Measurements from ENCODE around the gene PDXK.

The PDXK gene

DNA sequence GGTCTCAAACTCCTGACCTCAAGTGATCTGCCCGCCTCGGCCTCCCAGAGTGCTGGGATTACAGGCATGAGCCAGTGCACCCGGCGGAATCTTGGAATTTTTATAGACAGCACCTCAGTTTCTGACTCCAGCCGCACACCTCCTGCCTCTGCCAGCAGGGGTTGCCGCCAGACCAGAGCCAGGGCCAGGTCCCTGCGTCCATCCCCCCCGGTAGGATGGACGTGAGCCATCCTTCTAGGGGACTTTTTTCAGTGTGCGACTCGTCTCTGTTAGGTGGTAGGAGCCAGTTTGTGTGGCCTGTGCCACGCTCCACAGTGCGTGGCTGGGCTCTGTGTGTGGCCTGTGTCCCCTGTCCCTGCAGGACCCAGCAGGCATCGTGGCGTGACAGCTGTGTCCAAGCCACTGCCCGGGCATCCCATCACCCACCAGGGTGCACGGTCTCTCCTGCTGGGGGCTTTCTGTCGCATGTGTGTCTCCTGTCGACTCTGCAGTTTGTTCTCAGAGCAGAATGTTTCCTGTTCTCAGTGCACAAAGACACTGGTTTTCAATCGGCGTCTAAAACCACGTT lies 41.5 kb downstream of the PDXK start:
- DNase-seq (ENCODE audit: extremely low spot score): no peak
- TF ChIP-seq, protein P1, sequence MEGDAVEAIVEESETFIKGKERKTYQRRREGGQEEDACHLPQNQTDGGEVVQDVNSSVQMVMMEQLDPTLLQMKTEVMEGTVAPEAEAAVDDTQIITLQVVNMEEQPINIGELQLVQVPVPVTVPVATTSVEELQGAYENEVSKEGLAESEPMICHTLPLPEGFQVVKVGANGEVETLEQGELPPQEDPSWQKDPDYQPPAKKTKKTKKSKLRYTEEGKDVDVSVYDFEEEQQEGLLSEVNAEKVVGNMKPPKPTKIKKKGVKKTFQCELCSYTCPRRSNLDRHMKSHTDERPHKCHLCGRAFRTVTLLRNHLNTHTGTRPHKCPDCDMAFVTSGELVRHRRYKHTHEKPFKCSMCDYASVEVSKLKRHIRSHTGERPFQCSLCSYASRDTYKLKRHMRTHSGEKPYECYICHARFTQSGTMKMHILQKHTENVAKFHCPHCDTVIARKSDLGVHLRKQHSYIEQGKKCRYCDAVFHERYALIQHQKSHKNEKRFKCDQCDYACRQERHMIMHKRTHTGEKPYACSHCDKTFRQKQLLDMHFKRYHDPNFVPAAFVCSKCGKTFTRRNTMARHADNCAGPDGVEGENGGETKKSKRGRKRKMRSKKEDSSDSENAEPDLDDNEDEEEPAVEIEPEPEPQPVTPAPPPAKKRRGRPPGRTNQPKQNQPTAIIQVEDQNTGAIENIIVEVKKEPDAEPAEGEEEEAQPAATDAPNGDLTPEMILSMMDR (IDR thresholded peaks at IDR 0.05; ENCODE audit: control extremely low read depth, extremely low read depth, low read depth, missing control alignments): no peak
- CTCF ChIA-PET: no interaction called here
- POLR2A ChIA-PET: no interaction called here

DNA sequence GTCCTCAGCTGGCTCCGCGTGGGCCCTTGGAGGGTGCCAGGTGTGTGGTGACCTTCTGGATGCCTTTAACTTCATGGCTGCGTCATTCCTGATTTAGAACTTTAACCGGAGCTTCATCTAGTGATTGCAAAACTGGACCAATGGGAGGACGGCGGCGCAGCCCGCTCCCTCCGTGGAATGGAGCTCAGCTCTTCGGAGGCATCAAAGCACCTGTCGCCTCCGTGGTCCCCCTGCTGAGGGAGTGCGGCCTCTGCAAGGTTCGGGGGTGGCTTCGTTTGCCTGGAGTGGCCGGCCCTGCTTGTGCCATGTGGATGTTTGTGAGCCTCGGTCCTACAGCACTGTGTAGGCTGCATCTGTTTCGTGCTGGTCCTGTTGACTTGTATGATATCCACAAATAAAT lies 43.0 kb downstream of the PDXK start:
- TF ChIP-seq, protein P1 (IDR thresholded peaks at IDR 0.05; ENCODE audit: control extremely low read depth, extremely low read depth, low read depth, missing control alignments): no peak
- CTCF ChIA-PET: no interaction called here

GRCh38 chr21:43762303-43763128 lies 43.6 kb downstream of the PDXK start:
- DNase-seq (ENCODE audit: extremely low spot score): no peak
- ChIA-PET POLR2A (no interaction called here), CTCF (no interaction called here)
- TF ChIP-seq, protein P1 (IDR thresholded peaks at IDR 0.05; ENCODE audit: control extremely low read depth, extremely low read depth, low read depth, missing control alignments): no peak

More for the DNA sequence above, 43.0 kb downstream of the PDXK start:
- POLR2A ChIA-PET: no interaction called here
- no peak for DNase-seq (ENCODE audit: extremely low spot score)

DNA sequence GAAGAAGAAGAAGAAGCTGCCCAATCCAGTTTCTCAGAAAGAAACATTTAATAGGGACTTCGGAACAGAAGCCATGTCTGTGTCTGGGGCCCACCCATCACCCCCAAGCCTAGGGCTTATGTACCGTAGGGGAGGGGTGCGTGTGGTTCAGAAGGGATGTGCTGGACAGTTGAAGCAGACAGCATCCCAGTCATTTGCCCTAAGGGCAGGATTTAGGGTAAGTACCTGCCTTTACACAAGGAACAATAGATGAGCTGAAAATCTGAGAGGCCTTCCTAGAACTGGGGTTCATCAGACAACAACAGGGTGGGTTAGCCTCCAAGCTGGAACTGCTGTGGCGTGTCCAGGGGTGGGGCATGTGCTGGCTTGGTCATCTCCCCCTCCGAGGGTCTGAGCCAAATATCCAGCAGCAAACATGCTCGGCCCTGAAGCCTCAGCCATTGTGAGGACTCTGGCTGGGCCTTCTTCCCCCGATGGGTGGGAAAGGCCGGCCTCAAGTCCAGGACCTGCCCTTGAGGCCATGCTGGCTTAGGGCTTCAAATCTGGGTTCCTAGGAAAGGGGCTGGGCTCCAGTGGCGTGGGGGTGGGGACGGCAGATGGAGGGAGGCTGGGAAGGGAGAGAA lies 45.1 kb downstream of the PDXK start:
- CTCF ChIA-PET: interaction anchor here (1.0 to 1.2 kb wide), 3 partner anchors 10 to 43 kb away, joined by 3 read pairs; no protein-coding TSS in a partner anchor
- TF ChIP-seq, protein P1 (IDR thresholded peaks at IDR 0.05; ENCODE audit: control extremely low read depth, extremely low read depth, low read depth, missing control alignments): no peak
- no peak for DNase-seq (ENCODE audit: extremely low spot score)
- POLR2A ChIA-PET: no interaction called here

DNA sequence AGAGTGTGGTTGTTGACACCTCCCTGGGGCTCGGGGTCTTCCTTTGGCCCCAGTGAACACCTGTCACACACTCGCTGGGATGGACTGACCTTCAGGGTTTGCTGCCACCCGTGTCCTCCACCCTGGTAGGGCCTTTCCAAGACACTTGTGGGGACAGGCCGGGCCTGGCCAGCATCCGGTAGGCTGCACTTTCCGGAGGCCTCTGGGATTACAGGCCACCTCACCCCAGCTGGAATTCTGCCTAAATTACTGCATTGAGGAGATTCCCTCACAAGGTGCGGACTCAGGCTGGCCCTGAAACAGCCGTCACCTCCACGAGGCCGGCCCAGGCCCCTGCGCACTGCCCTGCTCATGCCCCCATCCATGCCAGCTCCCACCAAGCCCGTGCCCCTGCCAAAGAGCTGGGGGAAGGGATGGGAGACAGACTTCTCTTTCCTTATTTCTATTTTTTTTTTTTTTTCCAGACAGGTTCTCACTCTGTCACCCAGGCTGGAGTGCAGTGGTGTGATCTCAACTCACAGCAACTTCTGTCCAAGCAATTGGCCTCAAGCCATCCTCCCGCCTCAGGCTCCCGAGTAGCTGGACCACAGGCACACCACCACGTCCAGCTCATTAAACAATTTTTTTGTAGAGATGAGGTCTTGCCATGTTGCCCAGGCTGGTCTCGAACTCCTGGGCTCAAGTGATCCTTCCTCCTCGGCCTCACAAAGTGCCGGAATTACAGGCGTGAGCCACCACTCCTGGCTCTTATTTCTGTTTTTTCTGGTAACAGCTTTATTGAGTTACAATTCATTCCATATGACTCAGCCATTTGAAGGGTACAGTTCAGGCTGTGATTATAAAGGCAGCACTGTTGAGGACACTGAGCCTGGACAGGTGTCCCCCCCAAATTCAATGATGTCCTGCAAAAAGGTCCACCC lies 45.9 kb downstream of the PDXK start:
- CTCF ChIA-PET: interaction anchor here (1.0 to 1.2 kb wide), 3 partner anchors 10 to 44 kb away, joined by 3 read pairs; no protein-coding TSS in a partner anchor
- POLR2A ChIA-PET: no interaction called here
- TF ChIP-seq, protein P1 (IDR thresholded peaks at IDR 0.05; ENCODE audit: control extremely low read depth, extremely low read depth, low read depth, missing control alignments): no peak
- DNase-seq (ENCODE audit: extremely low spot score): no peak

Data from GM10248 (cell line).